Neural cell (in vitro differentiated cells): Measurements from ENCODE around the gene SGSM1. TPM values are rescaled to one million over a fixed set of nuclear protein-coding genes. Genes with fewer than 3 reads are reported as not detected.

Experiments
- H2AFZ ChIP-seq: fragments of 200-600, 300-800 bp; sonication (generic), shearing (Covaris generic); 2 replicates; pipeline ENCODE4 v1.6.0; 2014; ENCODE audit warnings: low read depth, mild to moderate bottlenecking, antibody characterized with exemption, low read length, moderate library complexity
- H3F3A ChIP-seq: fragments of 200-600 bp; shearing (Covaris generic); 2 replicates; pipeline ENCODE4 v1.6.1; 2016; ENCODE audit warnings: mild to moderate bottlenecking, moderate library complexity, mixed read lengths, antibody characterized with exemption, low read length; ENCODE audit not compliant: insufficient read depth, poor library complexity, severe bottlenecking
- H3K27ac ChIP-seq: fragments of 200-600, 300-800 bp; sonication (generic), shearing (Covaris generic); 2 replicates; pipeline ENCODE4 v1.5.1; 2014; ENCODE audit warnings: mild to moderate bottlenecking, low read length, moderate library complexity
- H3K27me3 ChIP-seq: fragments of 300-800, 200-600 bp; sonication (generic), shearing (Covaris generic); 2 replicates; pipeline ENCODE4 v1.6.0; 2014; ENCODE audit warnings: mild to moderate bottlenecking, low read depth, low read length, moderate library complexity; ENCODE audit not compliant: insufficient read depth
- H3K36me3 ChIP-seq: fragments of 300-800, 200-600 bp; sonication (generic), shearing (Covaris generic); 2 replicates; pipeline ENCODE4 v1.5.1; 2014; ENCODE audit warnings: mild to moderate bottlenecking, antibody characterized with exemption, low read length, moderate library complexity; ENCODE audit not compliant: insufficient read depth
- H3K4me2 ChIP-seq: fragments of 300-800, 200-600 bp; sonication (generic), shearing (Covaris generic); 2 replicates; pipeline ENCODE4 v1.6.0; 2014; ENCODE audit warnings: mild to moderate bottlenecking, low read length
- H3K4me3 ChIP-seq: fragments of 300-800, 200-600 bp; sonication (generic), shearing (Covaris generic); 2 replicates; pipeline ENCODE4 v1.5.1; 2014; ENCODE audit warnings: mild to moderate bottlenecking, low read length, moderate library complexity
- H3K79me2 ChIP-seq: fragments of 200-600 bp; shearing (Covaris generic); replicated peaks from 2 replicates; pipeline ENCODE4 v1.6.0; 2014; ENCODE audit warnings: mild to moderate bottlenecking, low read length, moderate library complexity; ENCODE audit not compliant: insufficient read depth
- H3K9ac ChIP-seq: fragments of 300-800, 200-600 bp; sonication (generic), shearing (Covaris generic); 2 replicates; pipeline ENCODE4 v1.6.1; 2016; ENCODE audit warnings: mild to moderate bottlenecking, low read length, mixed read lengths
- H3K9me2 ChIP-seq: fragments of 200-600 bp; shearing (Covaris generic); 2 replicates; pipeline ENCODE4 v1.6.1; 2016; ENCODE audit warnings: mild to moderate bottlenecking, low read length, mixed read lengths; ENCODE audit not compliant: insufficient read depth
- H3K9me3 ChIP-seq: fragments of 200-600, 300-800 bp; sonication (generic), shearing (Covaris generic); 2 replicates; pipeline ENCODE4 v1.6.1; 2016; ENCODE audit warnings: mild to moderate bottlenecking, mixed run types, low read length, moderate library complexity, mixed read lengths
- H4K20me1 ChIP-seq: fragments of 200-600 bp; shearing (Covaris generic); 2 replicates; pipeline ENCODE4 v1.6.1; 2016; ENCODE audit warnings: mild to moderate bottlenecking, mixed run types; ENCODE audit not compliant: insufficient read depth
- EP300 ChIP-seq: fragments of 450-650 bp; conservative IDR thresholded peaks from 2 replicates; pipeline ENCODE4 v1.6.1; 2014; ENCODE audit warnings: antibody characterized with exemption, mild to moderate bottlenecking, moderate library complexity; ENCODE audit not compliant: poor library complexity, severe bottlenecking
- EZH2 ChIP-seq: fragments of 200-600, 300-800 bp; shearing (Covaris generic), sonication (generic); IDR thresholded peaks from 2 replicates; pipeline ENCODE4 v1.6.1; 2014; ENCODE audit warnings: antibody characterized with exemption, low read length, borderline replicate concordance, mild to moderate bottlenecking; ENCODE audit not compliant: insufficient read depth, poor library complexity, severe bottlenecking
- MXI1 ChIP-seq: fragments of 450-650 bp; conservative IDR thresholded peaks from 2 replicates; pipeline ENCODE4 v1.6.1; 2014; ENCODE audit warnings: antibody characterized with exemption, mild to moderate bottlenecking; ENCODE audit not compliant: poor library complexity, severe bottlenecking
- POLR2AphosphoS5 ChIP-seq: IDR thresholded peaks from 2 replicates; pipeline ENCODE4 v1.6.1; 2012
- RAD21 ChIP-seq: fragments of 450-650 bp; conservative IDR thresholded peaks from 2 replicates; pipeline ENCODE4 v1.6.1; 2014; ENCODE audit warnings: antibody characterized with exemption, mild to moderate bottlenecking, moderate library complexity
- REST ChIP-seq: IDR thresholded peaks from 2 replicates; pipeline ENCODE4 v1.6.1; 2012; ENCODE audit warnings: borderline replicate concordance
- SMC3 ChIP-seq: fragments of 450-650 bp; conservative IDR thresholded peaks from 2 replicates; pipeline ENCODE4 v1.6.1; 2014; ENCODE audit warnings: antibody characterized with exemption, mild to moderate bottlenecking, moderate library complexity; ENCODE audit not compliant: poor library complexity
- TAF1 ChIP-seq: IDR thresholded peaks from 2 replicates; pipeline ENCODE4 v1.6.1; 2012; ENCODE audit warnings: low read depth
- polyA plus RNA-seq: library from polyadenylated mRNA; depleted of rRNA; stranded (reverse); fragments of >200 nt; gene quantifications from 2 replicates; pipeline ENCODE4 v1.2.3, GENCODE V29; 2014
- TF ChIP-seq, protein P1 (sequence below): fragments of 450-650 bp; IDR thresholded peaks from 2 replicates; pipeline ENCODE4 v1.5.1; 2014; ENCODE audit warnings: antibody characterized with exemption, mild to moderate bottlenecking, moderate library complexity; ENCODE audit not compliant: poor library complexity, severe bottlenecking

SGSM1 gene
- polyA plus RNA-seq, 1 donor from 2014 or later = 7.5 TPM

GRCh38 chr22:24830205-24830979 lies 24.4 kb downstream of the SGSM1 start:
- H3F3A ChIP-seq = no peaks in the 10 kb centered on the region

DNA sequence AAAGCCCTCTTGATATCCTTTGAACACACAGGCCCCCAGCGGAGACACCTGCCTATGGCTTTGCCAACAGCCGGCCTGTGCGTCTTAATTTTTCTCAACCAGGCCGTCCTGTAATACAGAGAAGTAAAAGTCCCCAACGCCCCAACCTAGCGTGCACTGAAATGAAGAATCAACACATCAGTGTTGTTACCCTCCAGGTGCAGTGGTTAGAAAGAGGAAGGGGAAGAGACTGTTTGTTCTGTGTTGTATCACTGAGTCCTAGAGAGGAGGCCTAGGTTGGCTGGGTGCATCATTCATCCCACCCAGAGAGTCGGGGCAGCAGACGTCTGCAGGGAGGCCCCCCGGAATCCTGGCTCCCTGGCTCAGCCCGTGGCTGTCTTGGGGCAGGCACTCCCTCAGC lies 25.7 kb downstream of the SGSM1 start:
- H4K20me1 ChIP-seq = no peaks in the 10 kb centered on the region
- no peaks in the 10 kb centered on the region for H3K79me2 ChIP-seq
- no peaks in the 10 kb centered on the region for H3K9me2 ChIP-seq
- no peaks in the 10 kb centered on the region for H3K27me3 ChIP-seq
- H3K9me3 ChIP-seq = no peaks in the 10 kb centered on the region
- H3K9ac ChIP-seq = no peak overlapping the region
- H3K36me3 ChIP-seq = no peaks in the 10 kb centered on the region
- H2AFZ ChIP-seq = no peak overlapping the region
- no peaks in the 10 kb centered on the region for H3F3A ChIP-seq
- H3K4me3 ChIP-seq = no peak overlapping the region
- no peak overlapping the region for H3K27ac ChIP-seq
- TF ChIP-seq POLR2AphosphoS5 (no peak), EZH2 (no peak), MXI1 (no peak), REST (no peak), SMC3 (no peak), EP300 (no peak), RAD21 (no peak)
- TF ChIP-seq, protein P1, sequence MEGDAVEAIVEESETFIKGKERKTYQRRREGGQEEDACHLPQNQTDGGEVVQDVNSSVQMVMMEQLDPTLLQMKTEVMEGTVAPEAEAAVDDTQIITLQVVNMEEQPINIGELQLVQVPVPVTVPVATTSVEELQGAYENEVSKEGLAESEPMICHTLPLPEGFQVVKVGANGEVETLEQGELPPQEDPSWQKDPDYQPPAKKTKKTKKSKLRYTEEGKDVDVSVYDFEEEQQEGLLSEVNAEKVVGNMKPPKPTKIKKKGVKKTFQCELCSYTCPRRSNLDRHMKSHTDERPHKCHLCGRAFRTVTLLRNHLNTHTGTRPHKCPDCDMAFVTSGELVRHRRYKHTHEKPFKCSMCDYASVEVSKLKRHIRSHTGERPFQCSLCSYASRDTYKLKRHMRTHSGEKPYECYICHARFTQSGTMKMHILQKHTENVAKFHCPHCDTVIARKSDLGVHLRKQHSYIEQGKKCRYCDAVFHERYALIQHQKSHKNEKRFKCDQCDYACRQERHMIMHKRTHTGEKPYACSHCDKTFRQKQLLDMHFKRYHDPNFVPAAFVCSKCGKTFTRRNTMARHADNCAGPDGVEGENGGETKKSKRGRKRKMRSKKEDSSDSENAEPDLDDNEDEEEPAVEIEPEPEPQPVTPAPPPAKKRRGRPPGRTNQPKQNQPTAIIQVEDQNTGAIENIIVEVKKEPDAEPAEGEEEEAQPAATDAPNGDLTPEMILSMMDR = no peak
- H3K4me2 ChIP-seq = no peak overlapping the region

More at GRCh38 chr22:24830205-24830979, 24.4 kb downstream of the SGSM1 start:
- no peaks in the 10 kb centered on the region for H4K20me1 ChIP-seq
- H3K9ac ChIP-seq = no peak overlapping the region
- H3K9me3 ChIP-seq = no peaks in the 10 kb centered on the region
- H3K4me2 ChIP-seq = no peak overlapping the region
- H3K27ac ChIP-seq = no peak overlapping the region
- H3K4me3 ChIP-seq = no peak overlapping the region
- H2AFZ ChIP-seq = no peak overlapping the region
- no peaks in the 10 kb centered on the region for H3K27me3 ChIP-seq
- H3K9me2 ChIP-seq = no peaks in the 10 kb centered on the region
- H3K79me2 ChIP-seq = no peaks in the 10 kb centered on the region
- H3K36me3 ChIP-seq = no peaks in the 10 kb centered on the region
- TF ChIP-seq SMC3 (no peak), EZH2 (no peak), EP300 (no peak), POLR2AphosphoS5 (no peak), REST (no peak), RAD21 (no peak), TAF1 (no peak), MXI1 (no peak)
